Hepatocyte (in vitro differentiated cells): ENCODE measurements around the gene CELSR1. TPM values are rescaled to one million over a fixed set of nuclear protein-coding genes. Genes with fewer than 3 reads are reported as not detected.

Source experiments
- DNase-seq: peaks from one replicate; pipeline ENCODE4 v3.0.0-alpha.2; 2016; ENCODE audit warnings: low spot score
- H2AFZ ChIP-seq: fragments of 200-600 bp; sonication (generic); 2 replicates; pipeline ENCODE4 v1.6.0; 2016; ENCODE audit warnings: antibody characterized with exemption, mild to moderate bottlenecking
- H3K27ac ChIP-seq: fragments of 200-600 bp; sonication (generic); 2 replicates; pipeline ENCODE4 v1.5.1; 2016; ENCODE audit warnings: mild to moderate bottlenecking
- H3K27me3 ChIP-seq: fragments of 200-600 bp; sonication (generic); 2 replicates; pipeline ENCODE4 v1.6.1; 2016
- H3K36me3 ChIP-seq: fragments of 200-600 bp; sonication (generic); replicated peaks from 2 replicates; pipeline ENCODE4 v1.5.1; 2016; ENCODE audit warnings: low read depth; ENCODE audit not compliant: insufficient read depth
- H3K4me1 ChIP-seq: fragments of 200-600 bp; sonication (generic); 2 replicates; pipeline ENCODE4 v1.5.1; 2016; ENCODE audit warnings: mild to moderate bottlenecking, moderate library complexity; ENCODE audit not compliant: insufficient read depth
- H3K4me2 ChIP-seq: fragments of 200-600 bp; sonication (generic); 2 replicates; pipeline ENCODE4 v1.6.0; 2016
- H3K4me3 ChIP-seq: fragments of 200-600 bp; sonication (generic); 2 replicates; pipeline ENCODE4 v1.5.1; 2016; ENCODE audit warnings: mild to moderate bottlenecking
- H3K79me2 ChIP-seq: fragments of 200-600 bp; sonication (generic); 2 replicates; pipeline ENCODE4 v1.6.0; 2017; ENCODE audit warnings: mild to moderate bottlenecking
- H3K9me2 ChIP-seq: fragments of 200-600 bp; sonication (generic); replicated peaks from 2 replicates; pipeline ENCODE4 v1.6.0; 2017; ENCODE audit warnings: mild to moderate bottlenecking; ENCODE audit not compliant: insufficient read depth
- H3K9me3 ChIP-seq: fragments of 200-600 bp; sonication (generic); 2 replicates; pipeline ENCODE4 v1.5.1; 2016; ENCODE audit warnings: low read depth, mild to moderate bottlenecking
- H4K20me1 ChIP-seq: fragments of 200-600 bp; sonication (generic); 2 replicates; pipeline ENCODE4 v1.6.0; 2016; ENCODE audit warnings: mild to moderate bottlenecking; ENCODE audit not compliant: insufficient read depth, poor library complexity, severe bottlenecking
- EZH2 ChIP-seq: fragments of 200-600 bp; sonication (generic); IDR thresholded peaks from 2 replicates; pipeline ENCODE4 v1.6.1; 2016; ENCODE audit warnings: antibody characterized with exemption, mild to moderate bottlenecking, borderline replicate concordance
- EZH2phosphoT487 ChIP-seq: fragments of 200-600 bp; sonication (generic); IDR thresholded peaks from one replicate; pipeline ENCODE4 v1.6.1; 2018; ENCODE audit warnings: antibody characterized with exemption, mild to moderate bottlenecking, low read depth, moderate library complexity; ENCODE audit not compliant: unreplicated experiment, severe bottlenecking
- WGBS: methylation state at CpG from one replicate; pipeline ENCODE4 v1.1.6; 2016; ENCODE audit warnings: low lambda C conversion rate; ENCODE audit errors: missing lambda C conversion rate; 5-methylcytosine and 5-hydroxymethylcytosine counted together
- polyA plus RNA-seq: library from polyadenylated mRNA; unstranded; fragments of >200 nt; fragmentation: Nextera tagmentation; extraction: Ambion mirVana; gene quantifications from 2 replicates; pipeline ENCODE4 v1.2.1, GENCODE V29; 2016
- total RNA-seq: library from RNA; depleted of rRNA; stranded (reverse); fragments of >200 nt; gene quantifications from 2 replicates; pipeline ENCODE4 v1.2.3, GENCODE V29; 2014
- TF ChIP-seq, protein P1 (sequence below): fragments of 200-600 bp; sonication (generic); IDR thresholded peaks from 2 replicates; pipeline ENCODE4 v1.5.1; 2016; ENCODE audit warnings: antibody characterized with exemption, mild to moderate bottlenecking; ENCODE audit not compliant: poor library complexity

Gene CELSR1
- total and polyA plus RNA-seq, 2 experiments from 2014 or later, result 3.0 to 8.7 TPM

- Histone ChIP-seq H3K27me3 (no peaks in the 10 kb centered on the region), H3K9me3 (no peaks in the 10 kb centered on the region), H3K4me2 (peak overlapping the region; percentile 97), H3K4me3 (peak overlapping the region; percentile 64), H2AFZ (no peak overlapping the region), H4K20me1 (peaks cover 17% of the 10 kb centered on the region), H3K79me2 (peaks cover 54% of the 10 kb centered on the region), H3K36me3 (no peaks in the 10 kb centered on the region), H3K27ac (peak overlapping the region; percentile 71), H3K4me1 (peaks cover 65% of the 10 kb centered on the region), H3K9me2 (no peaks in the 10 kb centered on the region)
- DNase-seq, result peak; percentile 8
- 66% methylated on average over 8 of the region's 9 CpGs for WGBS
- TF ChIP-seq, protein P1, sequence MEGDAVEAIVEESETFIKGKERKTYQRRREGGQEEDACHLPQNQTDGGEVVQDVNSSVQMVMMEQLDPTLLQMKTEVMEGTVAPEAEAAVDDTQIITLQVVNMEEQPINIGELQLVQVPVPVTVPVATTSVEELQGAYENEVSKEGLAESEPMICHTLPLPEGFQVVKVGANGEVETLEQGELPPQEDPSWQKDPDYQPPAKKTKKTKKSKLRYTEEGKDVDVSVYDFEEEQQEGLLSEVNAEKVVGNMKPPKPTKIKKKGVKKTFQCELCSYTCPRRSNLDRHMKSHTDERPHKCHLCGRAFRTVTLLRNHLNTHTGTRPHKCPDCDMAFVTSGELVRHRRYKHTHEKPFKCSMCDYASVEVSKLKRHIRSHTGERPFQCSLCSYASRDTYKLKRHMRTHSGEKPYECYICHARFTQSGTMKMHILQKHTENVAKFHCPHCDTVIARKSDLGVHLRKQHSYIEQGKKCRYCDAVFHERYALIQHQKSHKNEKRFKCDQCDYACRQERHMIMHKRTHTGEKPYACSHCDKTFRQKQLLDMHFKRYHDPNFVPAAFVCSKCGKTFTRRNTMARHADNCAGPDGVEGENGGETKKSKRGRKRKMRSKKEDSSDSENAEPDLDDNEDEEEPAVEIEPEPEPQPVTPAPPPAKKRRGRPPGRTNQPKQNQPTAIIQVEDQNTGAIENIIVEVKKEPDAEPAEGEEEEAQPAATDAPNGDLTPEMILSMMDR, result no peak
- TF ChIP-seq EZH2, result no peak
- TF ChIP-seq EZH2phosphoT487, result no peak
These were observed 40.9 kb upstream of the CELSR1 start for GRCh38 chr22:46578251-46578823.

GRCh38 chr22:46577368-46578249, 40.2 kb upstream of the CELSR1 start:
- peak; percentile 33 for DNase-seq
- peaks cover 62% of the 10 kb centered on the region for H3K4me1 ChIP-seq
- peaks cover 16% of the 10 kb centered on the region for H4K20me1 ChIP-seq
- H3K4me2 ChIP-seq, result peak overlapping the region; percentile 97
- H3K4me3 ChIP-seq, result peak overlapping the region; percentile 64
- H3K36me3 ChIP-seq, result no peaks in the 10 kb centered on the region
- no peaks in the 10 kb centered on the region for H3K9me2 ChIP-seq
- no peaks in the 10 kb centered on the region for H3K9me3 ChIP-seq
- peak overlapping the region; percentile 71 for H3K27ac ChIP-seq
- no peaks in the 10 kb centered on the region for H3K27me3 ChIP-seq
- H3K79me2 ChIP-seq, result peaks cover 48% of the 10 kb centered on the region
- H2AFZ ChIP-seq, result no peak overlapping the region
- 36% methylated on average over 16 of the region's 65 CpGs for WGBS
- TF ChIP-seq EZH2, result no peak
- TF ChIP-seq, protein P1, result no peak
- TF ChIP-seq EZH2phosphoT487, result no peak

- Histone ChIP-seq H3K4me2 (peak overlapping the region; percentile 97), H3K27me3 (no peaks in the 10 kb centered on the region), H3K4me3 (peak overlapping the region; percentile 64), H2AFZ (peak overlapping the region; percentile 16), H3K4me1 (peaks cover 54% of the 10 kb centered on the region), H3K79me2 (peaks cover 39% of the 10 kb centered on the region), H3K9me2 (no peaks in the 10 kb centered on the region), H3K9me3 (no peaks in the 10 kb centered on the region), H3K27ac (peak overlapping the region; percentile 94), H4K20me1 (peaks cover 15% of the 10 kb centered on the region), H3K36me3 (no peaks in the 10 kb centered on the region)
- peak; percentile 87 for DNase-seq
- TF ChIP-seq EZH2phosphoT487 (no peak), EZH2 (no peak)
- TF ChIP-seq, protein P1, result no peak
- 4% methylated on average over 46 of the region's 142 CpGs for WGBS
These were observed 39.3 kb upstream of the CELSR1 start for GRCh38 chr22:46576556-46577367.
